K562 (cell line): ENCODE measurements around the gene DUOXA2. TPM values are rescaled to one million over a fixed set of nuclear protein-coding genes. Genes with fewer than 3 reads are reported as not detected.

Experiments used
- ATAC-seq: fragments of 200-7000 bp; cut with Tn5 transposase; 3 replicates; pipeline ENCODE4 v1.9.1; 2020; ENCODE audit warnings: moderate library complexity
- BruUV-seq: library from RNA; stranded (reverse); fragments of 400-500 nt; replicated peaks from 2 replicates; lab custom pipeline; 2021; lab: Mats Ljungman, UMichigan
- CTCF ChIA-PET: fragments of 300-600 bp; formaldehyde crosslinking; extraction: SDS; loops from one replicate; lab custom pipeline; 2021; ENCODE audit warnings: low intra/inter-chr PET ratio; lab: Yijun Ruan, JAX
- POLR2A ChIA-PET: fragments of 300-600, 350-650 bp; sonication (Branson Sonifier 250); formaldehyde crosslinking; extraction: SDS; loops from one replicate; lab custom pipeline; 2021; ENCODE audit warnings: antibody characterized with exemption, inconsistent platforms; lab: Yijun Ruan, JAX
- DNase-seq, 4 experiments: peaks; one replicate each; pipeline versions ENCODE4 v3.0.0 to v3.0.0-alpha.2; 2011 to 2018; ENCODE audit warnings: low spot score in 3 of 4, mixed read lengths in 3 of 4; ENCODE audit errors: extremely low read depth in 1 of 4
- FAIRE-seq: peaks from 2 replicates; lab custom pipeline; 2011; peaks lifted over from hg19 to GRCh38; lab: Jason Lieb, UNC
- H2AFZ ChIP-seq: 2 replicates; pipeline ENCODE4 v1.6.0; 2011; ENCODE audit warnings: low read depth, low read length, control low read depth, inconsistent platforms
- H3K27ac ChIP-seq: fragments of 200-600 bp; 3 replicates; pipeline ENCODE4 v1.8.0; 2011; ENCODE audit warnings: low read depth, mild to moderate bottlenecking, control low read depth, inconsistent platforms, low read length, moderate library complexity, mixed read lengths; ENCODE audit errors: extremely low read depth
- H3K27me3 ChIP-seq, 2 experiments: fragments of 300-600 bp in 1 of 2; 2 replicates in 1 of 2; 3 replicates in 1 of 2; pipeline versions ENCODE4 v1.6.0 to v1.8.0; 2011; ENCODE audit warnings: inconsistent platforms in 2 of 2, low read length in 2 of 2, mild to moderate bottlenecking in 1 of 2, mixed read lengths in 1 of 2, moderate library complexity in 1 of 2; ENCODE audit not compliant: control insufficient read depth in 2 of 2, insufficient read depth in 2 of 2
- H3K36me3 ChIP-seq: fragments of 300-600 bp; 3 replicates; pipeline ENCODE4 v1.8.0; 2011; ENCODE audit warnings: mild to moderate bottlenecking, low read length, inconsistent platforms; ENCODE audit not compliant: control insufficient read depth, insufficient read depth
- H3K4me1 ChIP-seq, 2 experiments: fragments of 200-600 bp in 1 of 2; replicated peaks in 1 of 2; 2 replicates in 1 of 2; 3 replicates in 1 of 2; pipeline versions ENCODE4 v1.5.1 to v1.8.0; 2011; ENCODE audit warnings: inconsistent platforms in 2 of 2, low read length in 2 of 2, mild to moderate bottlenecking in 1 of 2, mixed read lengths in 1 of 2, moderate library complexity in 1 of 2; ENCODE audit not compliant: control insufficient read depth in 2 of 2, insufficient read depth in 2 of 2
- H3K4me2 ChIP-seq: 2 replicates; pipeline ENCODE4 v1.6.1; 2011; ENCODE audit warnings: low read length, control low read depth, inconsistent platforms, mixed read lengths; ENCODE audit not compliant: insufficient read depth
- H3K4me3 ChIP-seq: fragments of 200-600 bp; sonication (generic), shearing (Covaris generic); 2 replicates; pipeline ENCODE4 v1.5.1; 2016; ENCODE audit warnings: control low read depth, inconsistent platforms
- H3K79me2 ChIP-seq: fragments of 200-600 bp; 3 replicates; pipeline ENCODE4 v1.8.0; 2011; ENCODE audit warnings: low read length, inconsistent platforms; ENCODE audit not compliant: control insufficient read depth, insufficient read depth
- H3K9ac ChIP-seq, 2 experiments: 2 replicates each; pipeline versions ENCODE4 v1.6.0 to v1.6.1; 2011; ENCODE audit warnings: low read depth in 2 of 2, low read length in 2 of 2, control low read depth in 1 of 2, inconsistent platforms in 1 of 2, mild to moderate bottlenecking in 1 of 2, mixed read lengths in 1 of 2; ENCODE audit not compliant: insufficient read depth in 1 of 2
- H3K9me1 ChIP-seq: one replicate; pipeline ENCODE4 v1.6.0; 2011; ENCODE audit warnings: inconsistent platforms, mild to moderate bottlenecking, low read length, moderate library complexity; ENCODE audit not compliant: control insufficient read depth, insufficient read depth
- H3K9me3 ChIP-seq: replicated peaks from 2 replicates; pipeline ENCODE4 v1.5.1; 2011; ENCODE audit warnings: low read depth, low read length, inconsistent platforms; ENCODE audit not compliant: control insufficient read depth, insufficient read depth
- H4K20me1 ChIP-seq: replicated peaks from 2 replicates; pipeline ENCODE4 v1.6.1; 2011; ENCODE audit warnings: low read length, inconsistent platforms, mixed read lengths; ENCODE audit not compliant: control insufficient read depth, insufficient read depth
- ADNP ChIP-seq: fragments of 200-800 bp; sonication (Bioruptor generic); IDR thresholded peaks from 2 replicates; pipeline ENCODE4 v1.6.1; 2016; ENCODE audit warnings: missing genetic modification characterization, missing compliant biosample characterization
- AFF1 ChIP-seq, 2 experiments: fragments of 450-650 bp; IDR thresholded peaks; 2 replicates each; pipeline ENCODE4 v1.6.1; 2018; ENCODE audit warnings: mild to moderate bottlenecking in 2 of 2, low read depth in 1 of 2; ENCODE audit not compliant: partially characterized antibody in 2 of 2
- BRD4 ChIP-seq: fragments of 200-600 bp; sonication (generic); IDR thresholded peaks from 2 replicates; pipeline ENCODE4 v1.6.1; 2017; ENCODE audit warnings: inconsistent platforms
- FOXA3 ChIP-seq, 2 experiments: fragments of 450-650 bp in 1 of 2; sonication (generic) in 1 of 2; formaldehyde crosslinking; IDR thresholded peaks in 1 of 2; conservative IDR thresholded peaks in 1 of 2; 2 replicates each; pipeline versions ENCODE4 v1.4.0 to v1.8.0; 2020 to 2022; ENCODE audit warnings: mild to moderate bottlenecking in 2 of 2, missing genetic modification reagents in 1 of 2
- IRF9 ChIP-seq: fragments of 450-650 bp; IDR thresholded peaks from 2 replicates; pipeline ENCODE4 v1.6.1; 2016; ENCODE audit warnings: missing biosample characterization, missing genetic modification characterization
- MTA2 ChIP-seq: fragments of 450-650 bp; IDR thresholded peaks from 2 replicates; pipeline ENCODE4 v1.6.1; 2016; ENCODE audit warnings: low read depth
- PPARD ChIP-seq: fragments of 250-450 bp; sonication (Bioruptor Pico); IDR thresholded peaks from 2 replicates; pipeline ENCODE4 v1.8.0; 2022; ENCODE audit warnings: inconsistent platforms, mild to moderate bottlenecking, moderate library complexity
- ZNF274 ChIP-seq: IDR thresholded peaks from 2 replicates; pipeline ENCODE4 v1.6.1; 2011; ENCODE audit warnings: low read depth, mild to moderate bottlenecking, low read length, moderate library complexity, borderline replicate concordance
- WGBS: fragments of 100-300 bp; shearing (Covaris generic); methylation state at CpG from one replicate; pipeline ENCODE4 v1.1.6; 2016; ENCODE audit warnings: low coverage, mixed read lengths; ENCODE audit not compliant: insufficient coverage; ENCODE audit errors: missing lambda C conversion rate; 5-methylcytosine and 5-hydroxymethylcytosine counted together
- in situ Hi-C: fragments of 300-500 bp; cut with MboI; formaldehyde crosslinking; loops from 4 replicates; pipeline ENCODE4 v1.15.0; 2018; ENCODE audit warnings: inconsistent platforms, mixed read lengths
- intact Hi-C: fragments of 100-400 bp; cut with micrococcal nuclease; formaldehyde crosslinking; loops from 2 replicates; pipeline ENCODE4 v1.14.2; 2022
- polyA plus RNA-seq, 8 experiments: library from polyadenylated mRNA; depleted of rRNA in 4 of 8; stranded (reverse) in 5 of 8; unstranded in 3 of 8; fragments of >200 nt; fragmentation: Nextera tagmentation in 2 of 8; fragmentation: Illumina TruSeq in 1 of 8; extraction: Ambion mirVana in 2 of 8; extraction: Trizol in 1 of 8; gene quantifications; 2 replicates each; pipeline versions ENCODE4 v1.2.1 to v1.2.3, GENCODE V29; 2011 to 2014; ENCODE audit warnings: inconsistent platforms in 1 of 8, missing spikeins in 1 of 8
- total RNA-seq, 7 experiments: library from RNA; depleted of rRNA in 6 of 7; stranded (reverse); fragments of >200 nt in 6 of 7; fragmentation: Illumina TruSeq in 2 of 7; extraction: Trizol in 2 of 7; gene quantifications; 2 replicates each; pipeline versions ENCODE4 v1.2.1 to v1.2.3, GENCODE V29; 2011 to 2021; ENCODE audit warnings: low replicate concordance in 1 of 7

The DUOXA2 gene
- total and polyA plus RNA-seq, 9 of the 15 experiments (the other 6 are each of a cell fraction or from before 2014, with no cell fraction given), result not detected

GRCh38 chr15:45150997-45151396 is 36.9 kb downstream of the DUOXA2 start (continued):
- TF ChIP-seq AFF1 (IDR thresholded peaks at IDR 0.05; ENCODE audit: low read depth in 1 of 2, partially characterized antibody in 2 of 2), result no peak
- no peak for TF ChIP-seq ZNF274
- no peak for TF ChIP-seq ADNP (tag)

- intact Hi-C loops, result no loop called here
Measured at GRCh38 chr15:45151998-45152828, 38.1 kb downstream of the DUOXA2 start.

More at GRCh38 chr15:45151998-45152828, 38.1 kb downstream of the DUOXA2 start:
- ChIA-PET CTCF (no interaction called here), POLR2A (no interaction called here)
- ATAC-seq (no peak), FAIRE-seq (no peak), DNase-seq (no peak)
- no peak overlapping the region for H3K4me2 ChIP-seq
- H3K27ac ChIP-seq, result no peak overlapping the region
- no peaks in the 10 kb centered on the region for H3K36me3 ChIP-seq
- H3K4me3 ChIP-seq, result no peak overlapping the region
- H4K20me1 ChIP-seq, result no peaks in the 10 kb centered on the region; the same call in 1 of the 2 replicates
- WGBS, result 74% methylated on average over 30 of the region's 36 CpGs
- no peaks in the 10 kb centered on the region for H3K9me3 ChIP-seq
- H3K4me1 ChIP-seq, result peaks cover 6% of the 10 kb centered on the region in 2 experiments; a peak in 3 of 5 replicates
- no peak overlapping the region for H2AFZ ChIP-seq
- H3K9ac ChIP-seq, result no peak overlapping the region
- H3K9me1 ChIP-seq, result no peaks in the 10 kb centered on the region
- peaks cover 0 to 15% of the 10 kb centered on the region in 2 experiments; a peak in 2 of 5 replicates for H3K27me3 ChIP-seq
- TF ChIP-seq PPARD (CRISPR knock-in tag) (no peak), MTA2 (no peak), FOXA3 (CRISPR knock-in tag; conservative IDR thresholded peaks at IDR 0.05 in 1 of 2, IDR thresholded peaks at IDR 0.05 in 1 of 2) (no peak), BRD4 (no peak), IRF9 (no peak)
- in situ Hi-C loops, result no loop called here
- H3K79me2 ChIP-seq, result no peaks in the 10 kb centered on the region
- no TSS peak for BruUV-seq
